Left colon (tissue), 2 donors: ENCODE data around the gene ZNF440. TPM values are rescaled to one million over a fixed set of nuclear protein-coding genes. Genes with fewer than 3 reads are reported as not detected.
"Not testable (repeated sequence)": the region's sequence is repeated elsewhere in the genome, so short reads cannot be mapped to it uniquely, and the experiment has no call there.

Experiments
- ATAC-seq: fragments of 200-7000 bp; cut with Tn5 transposase; one replicate; pipeline ENCODE4 v1.9.1; 2020; ENCODE audit warnings: mild to moderate bottlenecking, moderate library complexity
- DNase-seq, 2 donors: peaks; one replicate each; pipeline ENCODE4 v3.0.0-alpha.2; 2020
- intact Hi-C, 2 donors: fragments of 100-400 bp; cut with DNase I in 1 of 2; cut with micrococcal nuclease in 1 of 2; formaldehyde crosslinking; loops; one replicate each; pipeline versions ENCODE4 v1.11.2 to v1.14.0; 2022; cut with DNase I, micrococcal nuclease
- total RNA-seq, 2 donors: library from RNA; stranded (reverse); fragmentation: NEBNext Ultra II Directional; extraction: Animal tissue kit (Norgen Biotek cat#: 25700); gene quantifications; one replicate each; pipeline ENCODE4 v1.2.1, GENCODE V29; 2021
- donor health status: DM: no; HTN: no; CAD: no.
- donor health status: DM: yes; HTN: yes; CAD: no.

The ZNF440 gene
- total RNA-seq, 2 donors from 2014 or later: 32.6 to 40.8 TPM

DNA sequence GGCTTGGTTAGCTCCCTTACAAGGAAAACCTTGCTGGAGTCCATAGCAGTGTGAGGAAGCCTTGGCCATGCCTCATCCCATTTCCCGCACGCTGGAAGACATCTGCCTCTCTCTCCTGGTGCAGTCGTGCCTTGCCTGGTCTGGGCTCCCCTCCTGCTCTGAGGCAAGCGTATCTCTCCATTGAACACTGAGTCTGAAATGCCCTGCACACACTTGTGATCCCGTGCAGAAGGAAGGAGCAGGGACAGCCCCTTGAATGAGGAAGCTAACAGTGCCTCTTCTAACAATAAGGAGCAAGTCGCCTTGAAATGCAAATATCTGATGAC, 407 bp upstream of the ZNF440 start:
- DNase-seq (no peak), ATAC-seq (peak; percentile 40)
- intact Hi-C loops: no loop called here

DNA sequence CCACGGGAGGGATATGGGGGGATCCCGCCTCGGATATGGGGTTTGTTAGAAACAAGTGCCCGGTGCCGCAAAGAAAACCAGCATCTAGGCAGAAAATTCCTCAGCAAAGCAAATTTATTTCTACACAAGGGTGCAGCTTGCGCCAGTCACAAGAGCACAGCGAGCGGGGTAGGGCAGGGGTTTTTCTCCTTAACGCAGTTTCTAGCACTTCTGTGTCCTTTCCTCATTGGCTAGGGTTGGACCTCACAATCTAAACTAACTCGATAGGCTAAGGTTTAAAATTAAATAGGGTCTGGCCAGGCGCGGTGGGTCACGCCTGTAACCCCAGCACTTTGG, 595 bp downstream of the ZNF440 start:
- peak; percentile 45 for ATAC-seq
- intact Hi-C loops: no loop called here
- peak; percentile 33 to 49 for DNase-seq

DNA sequence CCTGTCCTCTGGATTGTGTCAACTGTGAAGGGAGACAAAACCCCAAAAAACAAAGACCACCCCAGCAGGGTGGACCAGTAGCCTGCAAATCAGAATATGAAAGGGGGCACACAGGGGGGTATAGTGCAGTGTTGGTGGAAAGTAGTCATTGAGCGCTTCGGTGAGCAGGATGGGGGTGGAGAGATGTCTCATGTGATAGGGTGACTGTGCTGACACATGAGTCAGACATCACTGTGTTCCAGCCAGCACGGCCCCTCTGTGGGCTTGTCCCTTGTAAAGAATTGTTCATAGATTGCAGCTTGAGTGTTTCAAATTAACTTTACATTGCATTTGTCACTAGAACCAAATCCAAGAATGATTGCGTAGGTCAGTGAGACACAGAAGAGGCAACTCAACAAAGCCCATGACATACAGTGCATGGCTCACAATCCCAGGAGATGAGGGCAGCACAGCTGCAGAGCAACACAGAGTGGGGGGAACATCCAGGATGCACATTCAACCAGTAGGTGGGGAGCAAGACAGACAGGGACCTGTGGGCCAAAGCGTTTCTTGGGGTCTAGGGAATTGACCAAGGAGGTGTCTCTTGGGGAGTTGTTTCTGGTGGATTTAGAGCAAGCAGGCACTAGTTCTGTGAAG, 7.5 kb downstream of the ZNF440 start:
- no peak for ATAC-seq
- no peak for DNase-seq
- intact Hi-C loops: no loop called here

DNA sequence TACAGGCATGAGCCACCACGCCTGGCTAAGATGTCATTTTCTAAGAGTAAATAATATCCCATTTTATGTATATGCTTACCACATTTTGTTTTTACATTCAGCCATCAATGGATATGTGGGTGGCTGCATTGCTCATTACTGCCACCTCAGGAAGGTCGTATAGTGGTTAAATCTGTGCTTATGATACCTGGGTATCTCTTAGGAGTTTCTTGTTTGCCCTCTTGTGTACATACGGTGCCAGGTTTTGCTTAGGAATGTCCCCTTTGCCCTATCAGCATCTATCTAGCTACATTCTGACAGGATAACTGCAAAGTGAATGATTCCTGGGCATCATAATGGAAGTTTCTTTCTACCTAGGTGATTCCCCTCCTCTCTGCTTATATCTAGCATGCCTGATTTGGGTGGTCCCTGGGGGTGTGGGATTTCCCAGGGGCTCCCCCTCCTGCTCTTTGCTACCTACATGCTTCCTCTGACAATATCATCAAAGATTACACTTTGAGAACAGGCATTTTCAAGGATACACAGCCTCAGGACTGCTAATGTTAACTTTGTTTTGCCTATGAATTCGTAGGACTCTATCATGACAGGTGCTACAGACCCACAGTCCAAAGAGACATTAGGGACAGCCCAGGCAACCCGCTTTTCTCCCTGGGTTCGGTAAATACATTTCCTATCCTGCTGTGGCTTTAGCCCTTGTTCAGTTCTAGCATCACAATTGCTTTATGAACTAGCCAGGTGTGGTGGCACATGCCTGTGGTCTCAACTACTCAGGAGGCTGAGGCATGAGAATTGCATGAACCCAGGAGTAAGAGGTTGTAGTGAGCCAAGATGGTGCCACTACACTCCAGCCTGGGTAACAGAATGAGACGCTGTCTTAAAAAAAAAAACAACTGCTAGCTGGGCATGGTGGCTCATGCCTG, 15.1 kb downstream of the ZNF440 start:
- intact Hi-C loops, ATAC-seq, DNase-seq: not testable (repeated sequence)

DNA sequence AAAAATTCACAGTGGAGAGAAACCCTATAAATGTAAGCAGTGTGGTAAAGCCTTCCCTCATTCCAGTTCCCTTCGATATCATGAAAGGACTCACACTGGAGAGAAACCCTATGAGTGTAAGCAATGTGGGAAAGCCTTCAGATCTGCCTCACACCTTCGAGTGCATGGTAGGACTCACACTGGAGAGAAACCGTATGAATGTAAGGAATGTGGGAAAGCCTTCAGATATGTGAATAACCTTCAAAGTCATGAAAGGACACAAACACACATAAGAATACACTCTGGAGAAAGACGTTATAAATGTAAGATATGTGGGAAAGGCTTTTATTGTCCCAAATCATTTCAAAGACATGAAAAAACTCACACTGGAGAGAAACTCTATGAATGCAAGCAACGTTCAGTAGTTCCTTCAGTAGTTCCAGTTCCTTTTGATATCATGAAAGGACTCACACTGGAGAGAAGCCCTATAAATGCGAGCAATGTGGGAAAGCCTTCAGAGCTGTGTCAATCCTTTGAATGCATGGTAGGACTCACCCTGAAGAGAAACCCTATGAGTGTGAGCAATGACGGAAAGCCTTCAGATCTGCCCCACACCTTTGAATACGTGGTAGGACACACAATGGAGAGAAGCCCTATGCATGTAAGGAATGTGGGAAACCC, 18.3 kb downstream of the ZNF440 start:
- no peak for ATAC-seq
- intact Hi-C loops: no loop called here
- DNase-seq: no peak

DNA sequence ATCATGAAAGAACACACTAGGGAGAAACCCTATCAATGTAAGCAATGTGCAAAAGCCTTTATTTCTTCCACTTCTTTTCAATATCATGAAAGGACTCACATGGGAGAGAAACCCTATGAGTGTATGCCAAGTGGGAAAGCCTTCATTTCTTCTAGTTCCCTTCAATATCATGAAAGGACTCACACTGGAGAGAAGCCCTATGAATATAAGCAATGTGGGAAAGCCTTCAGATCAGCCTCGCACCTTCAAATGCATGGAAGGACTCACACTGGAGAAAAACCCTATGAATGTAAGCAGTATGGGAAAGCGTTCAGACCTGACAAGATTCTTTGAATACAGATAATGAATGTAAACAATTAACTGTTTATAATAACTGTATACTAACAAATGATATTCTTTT, 19.5 kb downstream of the ZNF440 start:
- DNase-seq: no peak
- intact Hi-C loops: no loop called here
- no peak for ATAC-seq

DNA sequence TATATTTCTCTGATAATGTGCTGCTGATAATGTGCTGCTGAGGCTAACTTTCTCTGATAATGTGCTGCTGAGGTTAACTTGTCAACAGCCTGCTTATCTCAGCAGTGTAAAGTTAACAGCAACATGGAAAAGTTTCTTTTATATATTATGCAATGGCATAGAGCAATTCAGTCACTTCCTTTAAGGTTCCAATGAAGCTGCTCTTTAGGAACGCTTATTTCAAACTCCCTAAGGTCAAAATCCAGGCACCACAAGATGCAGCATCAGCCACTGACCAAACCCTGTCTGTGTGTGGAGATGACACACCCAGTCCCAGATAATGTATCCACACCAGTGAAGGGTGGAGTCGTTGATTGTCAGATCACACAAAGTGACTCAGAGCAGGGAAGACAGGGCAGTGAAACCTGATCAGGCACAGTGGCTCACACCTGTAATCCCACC, 21.6 kb downstream of the ZNF440 start:
- intact Hi-C loops: not testable (repeated sequence)
- peak; percentile 93 for ATAC-seq
- DNase-seq: peak in 1 of 2 donors; percentile 35

DNA sequence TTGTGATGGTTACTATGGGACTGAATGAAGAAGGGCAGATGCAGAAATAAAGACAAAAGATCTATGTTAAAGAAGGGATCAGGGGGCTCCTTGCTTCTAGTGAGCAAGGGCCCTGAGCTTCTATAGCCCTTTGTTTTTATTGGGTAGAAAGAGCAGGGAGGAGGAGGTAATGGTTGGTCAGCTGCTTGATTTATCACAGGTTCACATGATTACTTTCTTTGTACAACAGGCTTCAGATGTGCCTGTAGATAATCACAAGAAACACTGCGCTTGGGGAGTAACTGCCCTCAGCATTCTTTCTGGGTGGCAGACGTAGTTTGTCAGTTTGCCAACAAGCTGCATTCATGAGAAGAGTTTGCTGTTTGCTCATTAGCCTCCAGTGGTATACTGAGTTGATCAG, 29.6 kb downstream of the ZNF440 start:
- no peak for ATAC-seq
- no peak for DNase-seq
- intact Hi-C loops: no loop called here

DNA sequence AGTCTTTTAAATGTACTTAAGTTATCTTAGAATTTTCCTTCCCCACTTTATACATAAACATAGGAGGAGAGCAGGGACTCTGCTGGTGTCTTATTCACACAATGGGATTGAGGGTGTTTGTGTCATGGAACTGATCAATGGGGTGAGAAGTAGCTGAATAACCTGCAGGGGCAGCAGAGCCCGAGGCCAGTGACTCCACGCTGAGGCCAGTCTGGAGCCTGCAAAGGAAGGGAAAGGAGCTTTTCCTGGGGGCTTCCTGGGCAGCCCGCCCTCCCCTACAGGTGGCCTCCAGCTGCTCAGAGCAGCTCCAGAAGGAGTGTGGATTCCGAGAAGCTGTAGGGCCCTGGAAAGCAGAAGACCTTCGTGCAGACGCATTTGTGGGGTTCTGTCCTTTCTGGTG, 33.5 kb downstream of the ZNF440 start:
- DNase-seq, intact Hi-C loops, ATAC-seq: not testable (repeated sequence)

DNA sequence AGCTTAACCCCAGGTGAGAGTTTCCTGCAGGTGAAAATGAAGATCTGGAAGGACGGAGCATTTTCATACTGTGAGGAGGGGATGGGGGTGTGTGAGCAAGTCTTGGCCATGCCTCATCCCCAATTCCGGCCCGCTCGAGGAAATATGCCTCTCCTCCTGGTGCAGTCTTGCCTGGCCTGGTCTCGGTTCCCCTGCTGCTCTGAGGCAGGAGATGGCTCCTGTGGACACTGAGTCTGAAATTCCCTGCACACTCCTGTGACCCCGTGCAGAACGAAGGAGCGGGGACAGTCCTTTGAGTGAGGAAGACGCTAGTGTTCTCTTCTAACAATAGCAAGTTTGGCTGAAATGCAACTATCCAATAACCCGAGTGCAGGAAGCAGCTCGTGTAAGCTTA, 34.1 kb downstream of the ZNF440 start:
- peak; percentile 11 for ATAC-seq
- DNase-seq: no peak
- intact Hi-C loops: no loop called here

DNA sequence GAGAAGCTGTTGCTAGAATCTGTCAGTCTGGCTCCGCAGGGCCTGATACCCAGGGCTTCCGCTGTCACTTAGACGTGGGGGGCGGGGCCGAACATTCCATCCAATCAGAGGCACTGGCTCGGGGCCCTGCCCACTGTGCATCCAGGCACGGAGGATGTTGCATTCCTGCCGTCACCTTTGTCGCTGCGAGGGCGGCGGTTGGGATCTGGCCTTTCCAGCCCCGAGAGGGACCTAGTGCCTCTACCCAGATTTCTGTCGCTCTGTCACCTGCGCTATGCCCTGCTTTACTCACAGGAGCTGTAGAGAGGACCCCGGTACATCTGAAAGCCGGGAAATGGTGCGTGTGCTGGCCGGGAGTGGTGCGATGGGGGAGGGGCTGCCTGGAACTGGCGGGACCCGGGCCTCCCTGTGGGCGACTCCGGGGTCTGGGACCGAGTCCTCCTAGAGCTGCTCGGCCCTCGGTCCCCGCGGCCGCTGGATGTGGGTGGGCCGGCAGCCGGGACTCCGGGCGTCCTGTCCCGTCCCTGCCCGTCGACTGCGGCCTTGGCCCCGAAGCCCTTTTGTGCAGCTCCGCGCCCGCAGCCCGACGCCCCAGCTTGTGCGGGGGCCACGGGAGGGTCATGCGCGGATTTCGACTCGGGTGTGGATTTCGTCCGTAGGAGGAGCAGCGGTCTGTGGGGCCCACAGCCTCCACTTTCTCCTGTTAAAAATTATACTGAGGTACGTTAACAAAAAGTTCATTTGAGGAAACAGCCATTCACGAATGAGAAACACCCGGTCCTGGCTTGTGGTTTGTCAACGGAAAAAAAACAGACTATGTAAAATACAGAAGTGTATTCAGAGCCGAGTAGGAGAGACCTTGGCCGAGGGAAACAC, 34.8 kb downstream of the ZNF440 start, which contains the start of gene ZNF439:
Gene ZNF439 (plus strand): TSS at position 133 of the 876 bp plus-strand sequence. CDS start 142 bp downstream, at position 275.
- ATAC-seq (peak; percentile 100), DNase-seq (peak; percentile 94 to 98)
- intact Hi-C loops: no loop called here

DNA sequence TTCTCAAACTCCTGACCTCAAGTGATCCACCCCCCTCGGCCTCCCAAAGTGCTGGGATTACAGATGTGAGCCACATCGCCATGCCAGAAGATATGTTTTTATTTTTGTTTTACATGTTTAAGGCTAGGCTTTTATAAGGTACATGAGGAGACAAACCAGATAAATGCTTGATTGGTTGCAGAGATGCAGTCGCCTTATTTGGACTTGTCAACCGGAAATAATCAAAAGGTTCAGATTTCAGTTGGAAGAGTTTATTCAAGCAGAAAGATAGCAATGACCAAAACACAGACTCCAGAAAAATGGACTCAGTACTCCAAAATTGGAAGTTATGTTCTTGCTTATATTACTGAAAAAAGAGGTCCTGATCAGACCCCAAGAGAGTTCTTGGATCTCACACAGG, 36.2 kb downstream of the ZNF440 start:
- intact Hi-C loops, ATAC-seq: not testable (repeated sequence)

DNA sequence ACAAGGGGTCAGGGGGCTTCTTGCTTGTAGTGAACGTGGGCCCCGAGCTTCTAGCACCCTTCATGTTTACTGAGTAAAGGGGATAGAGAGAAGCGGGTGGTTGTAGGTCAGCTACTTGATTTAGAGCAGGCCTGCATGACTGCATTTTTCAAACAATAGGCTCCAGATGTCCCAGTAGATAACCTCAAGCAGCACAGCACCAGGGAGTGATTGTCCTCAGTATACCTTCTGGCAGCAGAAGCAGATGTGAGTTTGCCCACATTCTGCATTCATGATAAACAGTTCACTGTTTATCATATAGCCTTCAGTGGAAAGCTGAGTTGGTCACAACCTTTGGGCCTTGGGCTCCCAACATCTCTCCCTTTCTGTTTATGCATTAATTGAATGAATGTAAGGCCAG, 39.3 kb downstream of the ZNF440 start:
- DNase-seq (no peak), ATAC-seq (no peak)
- intact Hi-C loops: no loop called here

More for the DNA sequence above, 36.2 kb downstream of the ZNF440 start:
- DNase-seq: not testable (repeated sequence)

DNA sequence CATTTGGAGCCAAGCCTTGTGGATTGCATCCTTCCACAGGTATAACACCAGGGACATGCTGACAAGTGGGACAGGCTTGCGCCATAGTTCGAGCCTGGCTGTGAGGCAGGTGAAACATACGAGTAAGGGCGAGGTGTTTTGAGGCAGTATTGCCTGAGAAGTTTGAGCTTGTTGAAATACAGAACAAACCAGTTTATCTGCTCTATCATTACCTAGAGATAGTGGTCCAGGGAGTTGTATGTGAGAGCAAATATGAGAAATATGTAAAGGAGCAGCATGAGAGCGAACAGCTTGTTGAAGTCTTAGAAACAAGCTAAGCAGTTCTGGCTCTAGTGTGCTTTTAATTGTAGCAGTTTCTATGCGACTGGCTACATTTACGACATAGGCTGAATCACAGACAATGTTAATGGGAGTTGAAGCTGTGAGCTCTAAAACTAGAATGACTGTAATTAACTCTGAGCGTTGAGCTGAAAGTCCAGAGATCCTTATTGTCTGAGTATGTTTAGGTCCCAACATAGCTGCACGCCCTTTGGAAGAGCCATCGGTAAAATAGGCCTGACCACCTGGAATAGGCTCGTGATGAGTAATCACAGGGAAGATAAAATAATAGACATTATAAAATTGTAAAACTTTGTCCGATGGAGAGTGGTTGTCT, 42.6 kb downstream of the ZNF440 start:
- DNase-seq: peak in 1 of 2 donors; percentile 17
- ATAC-seq: peak; percentile 98

DNA sequence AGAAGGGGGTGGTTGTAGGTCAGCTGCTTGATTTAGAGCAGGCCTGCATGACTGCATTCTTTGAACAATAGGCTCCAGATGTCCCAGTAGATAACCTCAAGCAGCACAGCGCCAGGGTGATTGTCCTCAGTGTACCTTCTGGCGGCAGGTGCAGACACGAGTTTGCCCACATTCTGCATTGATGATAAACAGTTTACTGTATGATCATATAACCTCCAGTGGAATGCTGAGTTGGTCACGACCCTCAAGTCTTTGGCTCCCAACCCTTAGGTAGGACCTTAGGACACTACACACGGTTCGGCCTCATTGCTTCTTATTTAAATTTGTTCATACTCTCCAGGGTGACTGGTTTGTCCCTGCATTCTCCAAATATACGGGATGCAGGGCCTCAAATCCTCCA, 46.6 kb downstream of the ZNF440 start:
- ATAC-seq: no peak
- no peak for DNase-seq
- intact Hi-C loops: no loop called here

More for the DNA sequence above, 42.6 kb downstream of the ZNF440 start:
- intact Hi-C loops: no loop called here

DNA sequence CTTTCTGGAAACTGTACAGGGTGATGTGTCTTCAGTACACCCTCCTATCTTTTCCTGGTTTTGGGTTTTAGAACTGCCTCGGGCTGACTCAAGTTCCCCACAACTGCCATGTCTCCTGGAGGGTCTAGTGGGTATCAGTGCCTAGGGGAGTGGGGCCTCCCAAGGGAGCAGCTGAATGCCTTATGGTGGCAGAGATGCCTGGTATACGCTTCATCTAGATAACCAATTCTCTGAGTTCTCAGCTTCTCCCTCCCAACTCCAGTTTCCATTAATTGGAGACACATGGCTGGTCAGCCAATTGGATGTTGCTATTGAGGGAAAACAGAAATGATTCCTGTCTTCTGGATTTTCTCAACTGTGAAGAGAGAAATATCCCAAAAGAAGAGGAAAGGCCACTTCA, 47.2 kb downstream of the ZNF440 start:
- DNase-seq (no peak), ATAC-seq (no peak)
- intact Hi-C loops: no loop called here

DNA sequence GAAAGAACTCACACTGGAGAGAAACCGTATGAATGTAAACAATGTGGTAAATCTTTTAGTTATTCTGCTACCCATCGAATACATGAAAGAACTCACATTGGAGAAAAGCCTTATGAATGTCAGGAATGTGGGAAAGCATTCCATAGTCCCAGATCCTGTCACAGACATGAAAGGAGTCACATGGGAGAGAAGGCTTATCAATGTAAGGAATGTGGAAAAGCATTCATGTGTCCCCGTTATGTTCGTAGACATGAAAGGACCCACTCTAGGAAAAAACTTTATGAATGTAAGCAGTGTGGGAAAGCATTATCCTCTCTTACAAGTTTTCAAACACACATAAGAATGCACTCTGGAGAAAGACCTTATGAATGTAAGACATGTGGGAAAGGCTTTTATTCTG, 53.7 kb downstream of the ZNF440 start:
- ATAC-seq, intact Hi-C loops, DNase-seq: not testable (repeated sequence)

DNA sequence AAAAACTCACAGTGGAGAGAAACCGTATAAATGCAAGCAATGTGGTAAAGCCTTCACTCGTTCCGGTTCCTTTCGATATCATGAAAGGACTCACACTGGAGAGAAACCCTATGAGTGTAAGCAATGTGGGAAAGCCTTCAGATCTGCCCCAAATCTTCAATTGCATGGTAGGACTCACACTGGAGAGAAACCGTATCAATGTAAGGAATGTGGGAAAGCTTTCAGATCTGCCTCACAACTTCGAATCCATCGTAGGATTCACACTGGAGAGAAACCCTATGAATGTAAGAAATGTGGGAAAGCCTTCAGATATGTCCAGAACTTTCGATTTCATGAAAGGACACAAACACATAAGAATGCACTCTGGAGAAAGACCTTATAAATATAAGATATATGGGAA, 54.1 kb downstream of the ZNF440 start:
- DNase-seq (no peak), ATAC-seq (no peak)
- intact Hi-C loops: no loop called here
